Activated CD4-positive, alpha-beta T cell treated with anti-CD3 and anti-CD28 coated beads for 24 hours (primary cell): ENCODE data around the gene C17orf50.

Experiments used
- DNase-seq, 2 donors: peaks; one replicate each; pipeline ENCODE4 v3.0.0-alpha.2; 2020; ENCODE audit warnings: low read depth in 2 of 2

C17orf50 gene

GRCh38 chr17:35788477-35789368 is 28.0 kb downstream of the C17orf50 start:
- no peak for DNase-seq

DNA sequence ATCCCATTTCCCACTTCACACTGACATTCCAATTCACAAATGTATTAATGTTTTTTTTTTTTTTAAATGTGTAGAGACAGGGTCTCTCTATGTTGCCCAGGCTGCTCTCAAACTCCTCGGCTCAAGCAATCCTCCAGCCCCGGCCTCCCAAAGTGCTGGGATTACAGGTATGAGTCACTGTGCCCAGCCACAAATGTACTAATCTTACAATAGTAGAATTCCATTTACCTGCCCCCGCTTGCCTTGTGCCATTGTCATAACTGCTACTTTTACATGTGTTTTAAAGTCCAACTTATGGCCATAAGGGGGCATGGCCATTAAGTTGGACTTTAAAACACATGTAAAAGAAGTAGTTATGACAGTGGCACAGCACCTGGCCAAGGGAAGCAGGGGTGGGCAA is 30.2 kb downstream of the C17orf50 start:
- no peak for DNase-seq

- no peak for DNase-seq
Measured at GRCh38 chr17:35791681-35792350, 31.1 kb downstream of the C17orf50 start.

DNA sequence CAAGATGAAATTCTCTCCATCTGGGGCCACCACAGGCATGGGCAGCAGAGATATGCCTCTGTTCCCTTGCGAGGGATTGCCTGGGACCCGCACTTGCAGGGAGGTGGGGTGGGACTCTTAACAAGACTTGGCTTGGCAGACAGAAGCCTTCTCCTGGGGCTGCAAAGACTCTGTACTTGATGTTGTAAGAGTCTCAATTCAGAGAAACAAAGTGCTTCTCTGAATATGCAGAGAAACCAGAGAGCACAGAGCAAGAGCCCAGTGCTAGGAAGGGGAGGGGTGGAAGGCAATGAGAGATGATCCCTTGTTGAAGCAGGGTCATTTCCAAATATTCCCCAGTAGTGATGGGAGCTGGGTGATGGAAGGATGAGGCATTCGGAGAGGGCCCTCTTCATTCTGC is 32.6 kb downstream of the C17orf50 start:
- no peak for DNase-seq

DNA sequence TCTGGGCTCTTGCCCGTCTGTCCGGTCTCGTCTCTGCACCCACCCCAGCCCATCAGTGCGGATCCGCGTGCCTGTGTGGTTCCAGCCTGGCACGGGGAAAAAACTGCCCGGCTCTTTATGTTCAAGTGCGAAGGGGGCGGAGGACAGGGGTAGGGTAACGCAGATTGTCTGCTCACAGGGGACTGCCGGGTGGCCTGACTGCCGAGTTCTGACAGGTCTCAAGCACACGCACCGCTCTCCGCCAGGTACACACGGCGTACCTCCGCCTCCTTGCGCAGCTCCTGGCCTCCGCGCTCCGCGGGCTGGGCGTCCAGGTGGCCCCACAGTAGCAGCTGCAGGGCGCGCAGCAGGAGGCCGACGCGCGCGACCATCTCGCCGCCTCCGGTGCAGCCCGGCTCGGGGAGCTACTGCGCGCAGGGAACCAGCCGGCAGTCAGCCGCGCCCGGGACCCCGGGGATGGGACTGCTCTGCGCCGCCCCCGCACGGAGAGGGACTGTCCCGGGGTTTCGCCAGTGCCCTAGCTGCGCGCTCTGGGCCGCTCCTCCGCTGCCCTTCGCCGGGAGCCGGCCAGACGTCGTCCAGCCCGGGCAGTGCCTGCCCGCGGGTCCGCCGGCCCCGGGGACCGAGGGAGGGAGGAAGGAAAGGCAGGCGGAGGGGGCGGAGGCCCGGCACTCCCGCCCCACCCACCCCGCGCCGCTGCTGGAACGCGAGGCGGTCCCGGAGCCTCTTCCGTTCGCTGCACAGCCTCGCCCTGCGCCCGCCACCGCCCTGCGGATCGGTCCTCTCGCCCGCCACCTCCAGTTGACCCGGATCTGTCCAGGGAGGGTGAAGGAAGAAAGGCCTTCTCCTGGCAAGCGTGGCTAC is 34.6 kb downstream of the C17orf50 start, which contains the start of gene MMP28:
Gene MMP28 (minus strand): TSS at position 635 of the 864 bp plus-strand sequence. CDS start 264 bp downstream, at position 371.
- peak in 1 of 2 donors; percentile 33 for DNase-seq

- DNase-seq: no peak
Measured at GRCh38 chr17:35795871-35796265, 35.2 kb downstream of the C17orf50 start.

DNA sequence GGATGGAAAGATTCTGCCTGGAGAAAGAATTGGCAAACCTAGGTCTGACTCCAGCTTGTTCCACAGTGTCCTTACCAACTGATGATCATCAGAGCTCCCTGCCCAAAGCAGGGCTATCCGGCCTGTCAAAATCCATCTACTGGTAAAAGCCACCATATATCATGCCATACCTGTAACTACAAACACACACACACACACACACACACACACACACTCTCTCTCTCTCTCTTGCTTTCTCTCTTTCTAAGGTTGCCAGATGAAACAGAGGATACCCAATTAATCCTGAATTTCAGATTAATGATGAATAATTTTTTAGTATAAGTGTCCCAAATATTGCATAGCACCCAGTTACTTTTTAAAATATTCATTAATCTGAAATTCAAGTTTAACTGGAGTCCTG is 36.3 kb downstream of the C17orf50 start:
- DNase-seq: no peak

DNA sequence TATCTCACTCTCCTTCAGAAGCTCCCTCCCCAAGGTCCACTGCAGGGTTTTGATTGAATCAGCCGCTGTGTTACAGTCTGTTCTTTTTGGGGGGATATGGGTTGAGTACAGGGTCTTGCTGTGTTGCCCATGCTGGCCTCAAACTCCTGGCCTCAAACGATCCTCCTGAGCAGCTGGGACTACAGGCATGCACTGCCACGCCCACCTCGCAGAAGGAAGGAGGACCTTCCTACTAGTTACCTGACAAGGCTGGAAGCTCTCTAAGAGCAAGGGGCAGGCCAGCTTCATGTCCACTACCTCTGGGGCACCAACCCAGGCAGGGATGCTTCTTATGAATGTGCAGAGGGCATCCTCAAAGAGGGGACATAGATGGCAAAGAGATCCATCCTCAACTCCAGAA is 36.7 kb downstream of the C17orf50 start:
- DNase-seq: no peak

GRCh38 chr17:35797918-35798317 is 37.2 kb downstream of the C17orf50 start:
- DNase-seq: no peak

DNA sequence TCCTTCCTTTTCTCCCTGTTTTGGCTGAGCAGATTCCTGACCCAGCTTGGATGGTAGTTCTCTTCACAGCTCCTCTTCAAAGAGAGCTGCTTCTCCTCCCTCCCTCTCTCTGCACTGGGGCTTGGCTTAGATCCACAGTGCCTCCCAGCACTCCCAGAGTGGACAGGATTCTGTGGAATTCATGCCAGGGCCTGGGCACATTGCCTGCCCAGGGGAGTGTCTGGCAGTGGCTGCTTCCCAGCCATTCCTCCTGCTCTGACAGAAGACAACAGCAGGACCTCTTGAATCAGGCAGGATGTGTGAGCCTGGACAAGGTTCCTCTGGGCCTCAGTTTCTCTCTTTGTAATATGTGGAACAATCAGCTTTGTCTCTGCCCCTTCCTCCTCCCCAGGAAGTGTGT is 39.3 kb downstream of the C17orf50 start:
- DNase-seq: no peak

GRCh38 chr17:35801583-35802224 is 41.0 kb downstream of the C17orf50 start:
- DNase-seq: no peak

DNA sequence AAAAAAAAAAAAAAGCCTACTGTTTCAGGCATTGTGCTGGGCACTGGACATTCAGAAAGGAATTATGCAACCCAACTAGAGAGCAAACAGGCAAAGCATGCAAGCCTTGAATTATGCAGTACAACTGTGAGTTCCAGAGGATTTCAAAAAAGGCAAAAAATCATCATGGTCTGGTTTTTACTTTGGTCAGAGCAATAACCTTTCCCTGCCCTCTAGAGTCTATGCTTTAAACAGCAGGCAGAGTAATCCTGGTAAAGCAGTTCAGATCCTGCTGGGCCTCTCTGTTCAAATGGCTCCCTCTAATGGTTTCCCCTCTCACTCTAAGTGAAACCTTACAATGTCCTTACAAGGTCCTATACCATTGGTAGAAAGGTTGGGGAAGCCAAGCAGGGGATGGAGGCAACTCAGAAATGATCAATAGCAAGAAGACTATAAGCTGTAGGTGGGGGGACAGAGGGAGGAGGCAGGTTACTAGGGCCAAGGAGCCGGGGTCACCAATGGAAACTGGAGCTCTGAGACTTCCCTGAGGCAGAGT is 44.0 kb downstream of the C17orf50 start:
- peak in 1 of 2 donors; percentile 36 for DNase-seq

GRCh38 chr17:35807371-35808144 is 46.9 kb downstream of the C17orf50 start:
- DNase-seq: no peak

DNA sequence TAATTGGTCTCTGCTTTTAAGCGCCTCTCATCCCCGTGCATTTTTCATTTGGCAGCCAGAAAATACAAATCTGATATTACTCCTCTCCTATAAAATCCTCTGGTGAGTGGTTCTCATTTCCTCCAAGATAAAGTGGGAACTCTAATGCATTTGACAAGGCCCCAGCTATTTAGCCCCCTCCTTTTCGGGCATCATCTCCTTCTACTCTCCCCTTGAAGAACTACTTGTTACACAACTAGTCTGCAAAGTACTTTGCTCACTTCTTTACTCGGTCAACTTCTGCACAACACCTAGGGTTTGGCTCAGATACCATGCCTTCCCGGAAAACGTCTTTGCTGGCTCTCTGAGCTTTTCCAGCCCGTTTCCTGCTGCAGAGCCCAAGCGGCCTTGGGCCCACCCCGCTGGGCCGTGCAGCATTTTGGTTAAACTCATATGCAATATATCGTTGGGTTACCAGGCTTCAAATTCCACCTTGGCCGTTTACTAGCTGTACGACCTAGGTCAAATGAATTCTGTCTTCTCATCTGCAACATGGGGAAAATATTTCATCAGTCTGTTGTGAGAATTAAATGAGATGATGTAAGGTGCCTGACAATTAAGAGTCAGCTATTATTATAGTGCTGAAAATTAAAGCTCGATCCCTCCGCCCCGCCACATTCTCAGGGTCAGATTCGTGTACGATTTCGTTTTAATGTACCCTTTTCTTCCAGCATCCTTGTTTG is 47.7 kb downstream of the C17orf50 start:
- no peak for DNase-seq

DNA sequence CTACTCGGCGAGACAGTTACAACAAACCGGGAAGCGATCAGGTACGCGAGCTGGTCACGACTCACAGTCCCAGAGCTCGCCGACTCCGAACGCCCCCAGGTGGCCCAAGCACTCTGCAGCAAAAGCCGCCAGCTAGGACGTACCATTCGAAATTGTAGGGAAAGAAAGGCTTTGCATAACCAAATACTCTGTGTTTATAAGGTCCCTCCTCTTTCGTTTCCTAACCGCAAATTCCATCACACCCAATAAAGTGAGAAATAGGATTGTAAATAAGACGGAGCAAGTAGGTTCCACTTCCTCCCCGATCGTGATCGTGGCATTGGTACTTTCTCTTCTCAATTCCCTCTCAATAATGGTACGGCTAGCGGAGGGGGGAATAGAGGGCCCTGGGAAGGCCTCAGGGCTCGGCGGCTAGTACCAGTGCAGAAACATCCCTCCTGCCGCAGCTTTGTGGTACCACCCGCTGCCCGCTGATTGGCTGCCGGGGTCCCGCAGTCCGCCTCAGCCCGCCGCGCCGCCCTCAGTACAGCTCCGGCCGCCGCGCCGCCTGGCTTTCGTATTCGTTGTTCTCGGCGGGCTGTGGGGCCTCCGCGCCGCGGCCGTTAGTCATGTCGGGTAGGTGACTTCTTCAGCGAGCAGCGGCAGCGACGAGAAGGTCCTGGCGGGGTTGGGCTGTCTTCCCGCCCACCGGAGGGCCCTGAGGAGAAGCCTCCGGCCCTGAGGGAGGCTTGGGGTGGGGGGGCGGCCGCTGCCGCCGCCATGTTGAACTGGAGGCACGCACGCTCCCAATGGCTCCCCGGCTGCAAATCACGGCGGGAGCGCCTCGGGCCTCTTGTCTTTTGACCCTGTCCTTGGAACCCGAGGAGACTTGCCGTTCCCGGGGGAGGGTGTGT is 48.5 kb downstream of the C17orf50 start, which contains the start of gene TAF15:
Gene TAF15 (plus strand): TSS at position 523 of the 893 bp plus-strand sequence. CDS start 86 bp downstream, at position 609.
- peak; percentile 89 for DNase-seq

GRCh38 chr17:35809855-35810461 is 49.3 kb downstream of the C17orf50 start:
- DNase-seq: no peak

DNA sequence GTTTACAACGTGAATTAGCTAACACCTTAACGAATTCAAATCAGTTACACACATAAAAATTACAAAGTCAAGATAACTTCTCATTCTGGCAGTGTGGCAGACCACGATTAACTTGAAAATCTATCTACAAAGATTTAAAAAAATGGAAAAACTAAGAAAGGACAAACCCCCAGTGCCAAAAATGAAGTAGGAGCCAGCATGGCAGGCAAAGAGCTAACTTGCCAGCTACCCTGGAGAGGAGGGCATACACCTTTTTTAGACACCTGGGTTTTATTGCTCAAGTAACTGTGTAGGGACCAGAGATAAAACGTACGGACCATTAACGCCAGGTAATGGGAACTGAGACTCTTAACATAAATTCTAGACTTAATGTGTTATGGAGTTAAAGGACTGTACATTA is 51.1 kb downstream of the C17orf50 start:
- no peak for DNase-seq

DNA sequence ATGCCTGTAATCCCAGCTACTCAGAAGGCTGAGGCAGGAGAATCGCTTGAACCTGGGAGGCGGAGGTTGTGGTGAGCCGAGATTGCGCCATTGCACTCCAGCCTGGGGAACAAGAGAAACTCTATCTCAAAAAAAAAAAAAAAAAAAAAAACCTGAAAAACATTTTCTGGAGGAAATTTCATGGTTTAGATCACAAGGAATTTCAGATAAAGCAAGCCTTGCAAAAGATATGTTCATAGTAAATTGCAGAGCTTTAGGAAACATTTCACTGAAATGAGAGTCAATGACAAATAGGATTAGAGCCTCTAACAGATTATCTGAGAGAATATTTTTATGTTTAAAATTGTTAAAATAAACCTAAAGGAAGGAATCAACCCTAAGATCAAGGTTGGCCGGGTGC is 51.8 kb downstream of the C17orf50 start:
- DNase-seq: no peak
